ENCODE data around the gene TMEM135. TPM values are rescaled to one million over a fixed set of nuclear protein-coding genes. Genes with fewer than 3 reads are reported as not detected.

TMEM135 gene
- total RNA-seq, 4 donors from 2014 or later: 17.2 to 69.6 (median 33.0) TPM

DNA sequence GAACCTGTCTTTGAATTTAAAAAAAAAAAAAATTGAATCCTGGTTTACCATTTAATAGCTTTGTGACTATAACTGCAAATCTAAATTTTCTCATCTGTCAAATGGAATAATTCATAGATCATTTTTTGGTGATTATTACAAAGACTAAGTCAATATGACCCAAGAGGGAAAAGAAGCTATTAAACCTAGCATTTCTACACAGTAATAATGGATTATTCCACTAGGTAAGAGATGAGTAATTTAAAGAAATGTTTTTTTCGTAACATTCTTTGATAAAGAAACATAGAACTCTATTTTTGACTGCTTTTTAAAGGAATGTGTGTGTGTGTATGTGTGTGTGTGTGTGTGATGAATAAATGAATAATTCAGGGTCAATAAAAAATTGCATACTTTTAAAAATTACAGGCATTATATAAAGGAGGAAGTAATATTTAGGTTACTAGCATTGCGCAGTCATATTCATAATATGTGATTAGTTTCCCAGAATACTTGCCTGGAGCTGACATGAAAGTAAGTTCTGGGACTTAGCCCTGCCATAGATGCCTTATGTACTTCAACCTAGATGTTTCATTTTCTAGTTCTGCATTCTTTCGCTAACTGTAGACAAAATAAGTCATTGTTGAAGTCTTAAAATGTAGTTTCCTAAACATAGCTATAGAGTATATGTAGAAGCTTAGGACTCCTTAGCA, 72.9 kb downstream of the TMEM135 start:
- no peak overlapping the region for H3K27ac ChIP-seq
- H3K4me1 ChIP-seq: peaks cover 0 to 8% of the 10 kb centered on the region in 2 donors
- no peaks in the 10 kb centered on the region for H3K9me3 ChIP-seq
- TF ChIP-seq, protein P1, sequence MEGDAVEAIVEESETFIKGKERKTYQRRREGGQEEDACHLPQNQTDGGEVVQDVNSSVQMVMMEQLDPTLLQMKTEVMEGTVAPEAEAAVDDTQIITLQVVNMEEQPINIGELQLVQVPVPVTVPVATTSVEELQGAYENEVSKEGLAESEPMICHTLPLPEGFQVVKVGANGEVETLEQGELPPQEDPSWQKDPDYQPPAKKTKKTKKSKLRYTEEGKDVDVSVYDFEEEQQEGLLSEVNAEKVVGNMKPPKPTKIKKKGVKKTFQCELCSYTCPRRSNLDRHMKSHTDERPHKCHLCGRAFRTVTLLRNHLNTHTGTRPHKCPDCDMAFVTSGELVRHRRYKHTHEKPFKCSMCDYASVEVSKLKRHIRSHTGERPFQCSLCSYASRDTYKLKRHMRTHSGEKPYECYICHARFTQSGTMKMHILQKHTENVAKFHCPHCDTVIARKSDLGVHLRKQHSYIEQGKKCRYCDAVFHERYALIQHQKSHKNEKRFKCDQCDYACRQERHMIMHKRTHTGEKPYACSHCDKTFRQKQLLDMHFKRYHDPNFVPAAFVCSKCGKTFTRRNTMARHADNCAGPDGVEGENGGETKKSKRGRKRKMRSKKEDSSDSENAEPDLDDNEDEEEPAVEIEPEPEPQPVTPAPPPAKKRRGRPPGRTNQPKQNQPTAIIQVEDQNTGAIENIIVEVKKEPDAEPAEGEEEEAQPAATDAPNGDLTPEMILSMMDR (IDR thresholded peaks at IDR 0.05): no peak
- no peak for TF ChIP-seq POLR2A (IDR thresholded peaks at IDR 0.05)
- 77 to 80% methylated on average over 3 of the region's 3 CpGs for WGBS, 2 donors
- intact Hi-C loops (cut with DNase I): no loop called here
- no peaks in the 10 kb centered on the region for H3K27me3 ChIP-seq
- no peaks in the 10 kb centered on the region for H3K36me3 ChIP-seq
- DNase-seq: no peak
- no peak overlapping the region for H3K4me3 ChIP-seq (replicated peaks in 1 of 3)

- Histone ChIP-seq H3K4me1 (peaks cover 0 to 8% of the 10 kb centered on the region in 2 donors), H3K27me3 (no peaks in the 10 kb centered on the region), H3K27ac (no peak overlapping the region), H3K9me3 (no peaks in the 10 kb centered on the region), H3K36me3 (no peaks in the 10 kb centered on the region), H3K4me3 (replicated peaks in 1 of 3) (no peak overlapping the region)
- intact Hi-C loops (cut with DNase I): no loop called here
- no peak for DNase-seq
- TF ChIP-seq POLR2A (IDR thresholded peaks at IDR 0.05): no peak
- TF ChIP-seq, protein P1 (IDR thresholded peaks at IDR 0.05): no peak
- 73 to 82% methylated on average over 1 of the region's 1 CpG for WGBS, 2 donors
Measured at GRCh38 chr11:87114093-87114492, 76.4 kb downstream of the TMEM135 start.

GRCh38 chr11:87116185-87116584, 78.5 kb downstream of the TMEM135 start:
- intact Hi-C loops (cut with DNase I): no loop called here
- no peaks in the 10 kb centered on the region for H3K27me3 ChIP-seq
- WGBS, 2 donors: 82 to 95% methylated on average over 1 of the region's 1 CpG
- DNase-seq: no peak
- H3K9me3 ChIP-seq: no peaks in the 10 kb centered on the region
- no peak overlapping the region for H3K27ac ChIP-seq
- TF ChIP-seq POLR2A (IDR thresholded peaks at IDR 0.05): no peak
- TF ChIP-seq, protein P1 (IDR thresholded peaks at IDR 0.05): no peak
- no peak overlapping the region for H3K4me3 ChIP-seq (replicated peaks in 1 of 3)
- peaks cover 0 to 8% of the 10 kb centered on the region in 2 donors for H3K4me1 ChIP-seq
- H3K36me3 ChIP-seq: no peaks in the 10 kb centered on the region

DNA sequence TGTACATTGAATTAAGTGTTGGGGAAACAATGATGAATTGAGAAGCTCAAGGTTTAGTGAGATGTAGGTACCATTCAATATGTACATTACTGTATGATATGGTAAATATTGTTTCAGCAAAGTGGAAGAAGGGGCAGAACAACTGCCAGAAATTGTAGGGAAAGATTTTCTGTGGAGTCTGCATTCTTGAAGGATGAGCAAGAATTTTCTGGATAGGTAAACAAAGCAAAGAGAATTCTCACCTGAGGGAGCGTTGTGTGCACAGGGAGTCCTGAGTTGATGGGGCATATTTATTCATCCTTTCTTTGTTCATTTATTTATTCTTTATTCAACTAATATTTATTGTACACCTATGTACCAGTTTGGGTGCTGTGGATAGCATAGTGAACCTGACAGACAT, 83.2 kb downstream of the TMEM135 start:
- H3K4me3 ChIP-seq (replicated peaks in 1 of 3): no peak overlapping the region
- WGBS, 2 donors: 95 to 99% methylated on average over 1 of the region's 1 CpG
- intact Hi-C loops (cut with DNase I): no loop called here
- no peak for DNase-seq
- H3K36me3 ChIP-seq: no peaks in the 10 kb centered on the region
- TF ChIP-seq POLR2A (IDR thresholded peaks at IDR 0.05): no peak
- TF ChIP-seq, protein P1 (IDR thresholded peaks at IDR 0.05): no peak
- no peak overlapping the region for H3K27ac ChIP-seq
- H3K4me1 ChIP-seq: no peaks in the 10 kb centered on the region
- no peaks in the 10 kb centered on the region for H3K9me3 ChIP-seq
- H3K27me3 ChIP-seq: no peaks in the 10 kb centered on the region

GRCh38 chr11:87122852-87123251, 85.1 kb downstream of the TMEM135 start:
- H3K27me3 ChIP-seq: no peaks in the 10 kb centered on the region
- 97 to 100% methylated on average over 3 of the region's 3 CpGs for WGBS, 2 donors
- no peaks in the 10 kb centered on the region for H3K9me3 ChIP-seq
- DNase-seq: no peak
- TF ChIP-seq POLR2A (IDR thresholded peaks at IDR 0.05): no peak
- TF ChIP-seq, protein P1 (IDR thresholded peaks at IDR 0.05): no peak
- no peaks in the 10 kb centered on the region for H3K36me3 ChIP-seq
- intact Hi-C loops (cut with DNase I): no loop called here
- no peak overlapping the region for H3K27ac ChIP-seq
- H3K4me3 ChIP-seq (replicated peaks in 1 of 3): no peak overlapping the region
- H3K4me1 ChIP-seq: no peaks in the 10 kb centered on the region

Measured in thyroid gland (tissue), 4 donors.